HepG2 (cell line): ENCODE results near the gene GRIP1. TPM values are rescaled to one million over a fixed set of nuclear protein-coding genes. Genes with fewer than 3 reads are reported as not detected.

Experiments
- ATAC-seq: fragments of 200-7000 bp; cut with Tn5 transposase; 3 replicates; pipeline ENCODE4 v1.9.1; 2020; ENCODE audit warnings: mild to moderate bottlenecking, moderate library complexity
- BruUV-seq: library from RNA; stranded (reverse); fragments of 400-500 nt; replicated peaks from 2 replicates; lab custom pipeline; 2021; lab: Mats Ljungman, UMichigan
- CTCF ChIA-PET: fragments of 300-600 bp; formaldehyde crosslinking; extraction: SDS; loops from one replicate; lab custom pipeline; 2021; ENCODE audit warnings: low total read pairs, inconsistent platforms, low intra/inter-chr PET ratio; lab: Yijun Ruan, JAX
- POLR2A ChIA-PET: fragments of 350-600 bp; sonication (Branson Sonifier 250); formaldehyde crosslinking; loops from one replicate; lab custom pipeline; 2020; ENCODE audit warnings: antibody characterized with exemption, inconsistent platforms; lab: Yijun Ruan, JAX
- DNase-seq: peaks from one replicate; pipeline ENCODE4 v3.0.0-alpha.2; 2015; ENCODE audit warnings: low spot score
- FAIRE-seq: peaks from 3 replicates; lab custom pipeline; 2011; peaks lifted over from hg19 to GRCh38; lab: Jason Lieb, UNC
- H2AFZ ChIP-seq: one replicate; pipeline ENCODE4 v1.6.1; 2011; ENCODE audit warnings: low read length, inconsistent platforms
- H3K27ac ChIP-seq: fragments of 300-600 bp; 3 replicates; pipeline ENCODE4 v1.8.0; 2011; ENCODE audit warnings: mixed run types, mild to moderate bottlenecking, mixed read lengths, low read length, inconsistent platforms; ENCODE audit not compliant: insufficient read depth; ENCODE audit errors: extremely low read length
- H3K27me3 ChIP-seq, 2 experiments: fragments of 200-600 bp in 1 of 2; 2 replicates in 1 of 2; 3 replicates in 1 of 2; pipeline versions ENCODE4 v1.6.0 to v1.8.0; 2011; ENCODE audit warnings: low read length in 2 of 2, mild to moderate bottlenecking in 2 of 2, moderate library complexity in 2 of 2, inconsistent platforms in 1 of 2; ENCODE audit not compliant: insufficient read depth in 2 of 2, control insufficient read depth in 1 of 2
- H3K36me3 ChIP-seq, 2 experiments: fragments of 200-600 bp in 1 of 2; replicated peaks in 1 of 2; 2 replicates in 1 of 2; 3 replicates in 1 of 2; pipeline versions ENCODE4 v1.5.1 to v1.8.0; 2011; ENCODE audit warnings: low read length in 2 of 2, inconsistent platforms in 1 of 2; ENCODE audit not compliant: insufficient read depth in 2 of 2, control insufficient read depth in 1 of 2
- H3K4me1 ChIP-seq: 2 replicates; pipeline ENCODE4 v1.5.1; 2012; ENCODE audit warnings: low read length, inconsistent platforms; ENCODE audit not compliant: insufficient read depth
- H3K4me2 ChIP-seq: 2 replicates; pipeline ENCODE4 v1.6.0; 2011; ENCODE audit warnings: low read depth, low read length, inconsistent platforms
- H3K4me3 ChIP-seq, 3 experiments: fragments of 200-600 bp in 1 of 3; sonication (generic), shearing (Covaris generic) in 1 of 3; replicated peaks in 1 of 3; 2 replicates each; pipeline ENCODE4 v1.5.1; 2011 to 2016; ENCODE audit warnings: low read length in 3 of 3, inconsistent platforms in 2 of 3, low read depth in 2 of 3, mild to moderate bottlenecking in 2 of 3, control low read depth in 1 of 3, mixed read lengths in 1 of 3; ENCODE audit not compliant: insufficient read depth in 1 of 3
- H3K79me2 ChIP-seq: one replicate; pipeline ENCODE4 v1.6.1; 2011; ENCODE audit warnings: low read length, inconsistent platforms; ENCODE audit not compliant: insufficient read depth
- H3K9ac ChIP-seq: 2 replicates; pipeline ENCODE4 v1.6.0; 2011; ENCODE audit warnings: mild to moderate bottlenecking, low read depth, low read length, inconsistent platforms; ENCODE audit not compliant: insufficient read depth
- H3K9me3 ChIP-seq: 2 replicates; pipeline ENCODE4 v1.5.1; 2012; ENCODE audit warnings: mild to moderate bottlenecking, low read length
- H4K20me1 ChIP-seq: 2 replicates; pipeline ENCODE4 v1.6.0; 2011; ENCODE audit warnings: inconsistent platforms, mild to moderate bottlenecking, low read length, moderate library complexity; ENCODE audit not compliant: insufficient read depth
- CCAR2 ChIP-seq: fragments of 200-400 bp; formaldehyde crosslinking; optimal IDR thresholded peaks from 2 replicates; pipeline ENCODE3; 2018; ENCODE audit warnings: low read depth, mild to moderate bottlenecking, low read length, moderate library complexity
- ELF3 ChIP-seq: IDR thresholded peaks from 2 replicates; pipeline ENCODE4 v1.6.1; 2016; ENCODE audit warnings: missing genetic modification reagents, missing compliant biosample characterization
- NCOA5 ChIP-seq: sonication (generic); formaldehyde crosslinking; IDR thresholded peaks from 2 replicates; pipeline ENCODE4 v1.4.0; 2020; ENCODE audit warnings: missing genetic modification reagents
- SIX4 ChIP-seq: sonication (generic); formaldehyde crosslinking; IDR thresholded peaks from 2 replicates; pipeline ENCODE4 v1.4.0; 2020; ENCODE audit warnings: missing genetic modification reagents
- SMC3 ChIP-seq: IDR thresholded peaks from 2 replicates; pipeline ENCODE4 v1.6.1; 2011; ENCODE audit warnings: low read length, improper control_type of control experiment
- THYN1 ChIP-seq: sonication (generic); formaldehyde crosslinking; IDR thresholded peaks from 2 replicates; pipeline ENCODE4 v1.8.1; 2023; ENCODE audit warnings: low read depth, mild to moderate bottlenecking, moderate library complexity, missing genetic modification reagents, borderline replicate concordance
- ZBTB37 ChIP-seq: sonication (generic); formaldehyde crosslinking; IDR thresholded peaks from 2 replicates; pipeline ENCODE4 v1.4.0; 2020; ENCODE audit warnings: mild to moderate bottlenecking, missing genetic modification reagents
- ZKSCAN8 ChIP-seq: IDR thresholded peaks from 2 replicates; pipeline ENCODE4 v1.6.1; 2016; ENCODE audit warnings: borderline replicate concordance, missing genetic modification reagents, missing compliant biosample characterization
- ZNF337 ChIP-seq: sonication (generic); formaldehyde crosslinking; IDR thresholded peaks from 2 replicates; pipeline ENCODE4 v1.5.1; 2020; ENCODE audit warnings: missing genetic modification reagents, low read depth, mild to moderate bottlenecking, borderline replicate concordance
- ZNF678 ChIP-seq: sonication (generic); formaldehyde crosslinking; IDR thresholded peaks from 2 replicates; pipeline ENCODE4 v1.4.0; 2020; ENCODE audit warnings: mild to moderate bottlenecking, missing genetic modification reagents
- ZNF749 ChIP-seq: sonication (generic); formaldehyde crosslinking; IDR thresholded peaks from 2 replicates; pipeline ENCODE4 v1.8.0; 2022; ENCODE audit warnings: mild to moderate bottlenecking, missing genetic modification reagents, moderate library complexity, borderline replicate concordance
- WGBS: methylation state at CpG from one replicate; pipeline ENCODE4 v1.1.6; 2017; ENCODE audit warnings: low lambda C conversion rate; 5-methylcytosine and 5-hydroxymethylcytosine counted together
- in situ Hi-C: cut with HindIII; loops from 2 replicates; pipeline ENCODE4 v1.10.0; 2017; ENCODE audit warnings: low pct_unique_long_range_greater_than_20kb; ENCODE audit not compliant: extremely low pct_ligation_motif_present
- intact Hi-C: fragments of 100-400 bp; cut with micrococcal nuclease; formaldehyde crosslinking; loops from one replicate; pipeline ENCODE4 v1.10.0; 2022; ENCODE audit not compliant: unreplicated experiment
- polyA plus RNA-seq, 8 experiments: library from polyadenylated mRNA; depleted of rRNA in 3 of 8; stranded (reverse) in 7 of 8; unstranded in 1 of 8; fragments of >200 nt; fragmentation: Illumina TruSeq in 4 of 8; extraction: Trizol in 4 of 8; gene quantifications; 2 replicates each; pipeline versions ENCODE4 v1.2.1 to v1.2.3, GENCODE V29; 2011 to 2016; ENCODE audit warnings: low read depth in 4 of 8, missing spikeins in 1 of 8, mixed read lengths in 1 of 8; ENCODE audit not compliant: insufficient read depth in 1 of 8
- total RNA-seq, 5 experiments: library from RNA; depleted of rRNA; stranded (reverse); fragments of >200 nt; fragmentation: Illumina TruSeq; extraction: Trizol; gene quantifications; 2 replicates each; pipeline ENCODE4 v1.2.3, GENCODE V29; 2016; ENCODE audit warnings: low read depth in 1 of 5

The GRIP1 gene
- total and polyA plus RNA-seq, 2 of the 13 experiments (the other 11 are each of a cell fraction or from before 2014, with no cell fraction given): not detected

- no TSS peak for BruUV-seq
- TF ChIP-seq ZBTB37 (CRISPR knock-in tag) (no peak), THYN1 (CRISPR knock-in tag) (no peak), ZNF337 (no peak), ZNF678 (CRISPR knock-in tag) (no peak)
- Histone ChIP-seq H3K4me3 (no peak overlapping the region), H3K36me3 (0 out of 5 replicates have a peak, but pooled peaks cover 0 to 6% of the 10 kb centered on the region in 2 experiments), H3K27ac (no peak overlapping the region), H4K20me1 (no peaks in the 10 kb centered on the region; the same call in 1 of the 2 replicates), H3K27me3 (no peaks in the 10 kb centered on the region), H3K4me1 (no peaks in the 10 kb centered on the region), H3K4me2 (no peak overlapping the region), H2AFZ (no peak overlapping the region), H3K9me3 (no peaks in the 10 kb centered on the region), H3K9ac (no peak overlapping the region), H3K79me2 (no peaks in the 10 kb centered on the region)
- WGBS: 100% methylated on average over 1 of the region's 1 CpG
- POLR2A ChIA-PET: no interaction called here
- CTCF ChIA-PET: no interaction called here
- ATAC-seq: no peak
- in situ Hi-C loops (no loop called here), intact Hi-C loops (no loop called here)
- DNase-seq: no peak
- no peak for FAIRE-seq
Measured at GRCh38 chr12:66323017-66323416, 355.9 kb downstream of the GRIP1 start.

GRCh38 chr12:66321435-66321834, 357.4 kb downstream of the GRIP1 start:
- POLR2A ChIA-PET: no interaction called here
- Histone ChIP-seq H3K36me3 (0 out of 5 replicates have a peak, but pooled peaks cover 0 to 6% of the 10 kb centered on the region in 2 experiments), H3K9me3 (no peaks in the 10 kb centered on the region), H2AFZ (no peak overlapping the region), H3K9ac (no peak overlapping the region), H3K27me3 (no peaks in the 10 kb centered on the region), H3K79me2 (no peaks in the 10 kb centered on the region), H3K4me2 (no peak overlapping the region), H3K4me1 (no peaks in the 10 kb centered on the region), H3K27ac (no peak overlapping the region), H3K4me3 (no peak overlapping the region), H4K20me1 (no peaks in the 10 kb centered on the region; the same call in 1 of the 2 replicates)
- FAIRE-seq (no peak), ATAC-seq (no peak), DNase-seq (no peak)
- intact Hi-C loops: no loop called here
- BruUV-seq: no TSS peak
- CTCF ChIA-PET: no interaction called here
- TF ChIP-seq NCOA5 (CRISPR knock-in tag) (no peak), SMC3 (no peak), ZNF749 (CRISPR knock-in tag) (no peak), CCAR2 (no peak), ELF3 (CRISPR knock-in tag) (no peak), SIX4 (CRISPR knock-in tag) (no peak), ZKSCAN8 (CRISPR knock-in tag) (no peak)
- in situ Hi-C loops: no loop called here
